GM12878 (cell line): Measurements from ENCODE around the gene PATJ. TPM values are rescaled to one million over a fixed set of nuclear protein-coding genes. Genes with fewer than 3 reads are reported as not detected.

Experiments used
- ATF7 ChIP-seq: fragments of 450-650 bp; IDR thresholded peaks from 2 replicates; pipeline ENCODE4 v1.6.1; 2016; ENCODE audit warnings: low read depth, mild to moderate bottlenecking
- BMI1 ChIP-seq: fragments of 450-650 bp; IDR thresholded peaks from 2 replicates; pipeline ENCODE4 v1.6.1; 2016; ENCODE audit warnings: mild to moderate bottlenecking, moderate library complexity, borderline replicate concordance
- EGR1 ChIP-seq, 2 experiments: IDR thresholded peaks; 1 replicate in 1 of 2; 2 replicates in 1 of 2; pipeline ENCODE4 v1.6.1; 2011 to 2012; ENCODE audit warnings: low read depth in 2 of 2, low read length in 2 of 2, borderline replicate concordance in 1 of 2, mild to moderate bottlenecking in 1 of 2, moderate library complexity in 1 of 2
- IRF4 ChIP-seq: IDR thresholded peaks from 2 replicates; pipeline ENCODE4 v1.6.1; 2011; ENCODE audit warnings: low read depth, low read length
- MEF2A ChIP-seq: IDR thresholded peaks from 2 replicates; pipeline ENCODE4 v1.6.1; 2011; ENCODE audit warnings: low read depth, mild to moderate bottlenecking, low read length, moderate library complexity; ENCODE audit not compliant: insufficient read depth
- PKNOX1 ChIP-seq: fragments of 450-650 bp; IDR thresholded peaks from 2 replicates; pipeline ENCODE4 v1.6.1; 2016; ENCODE audit warnings: mild to moderate bottlenecking
- POU2F2 ChIP-seq: IDR thresholded peaks from 3 replicates; pipeline ENCODE4 v1.6.1; 2011; ENCODE audit warnings: low read depth, mild to moderate bottlenecking, low read length, borderline replicate concordance
- RAD51 ChIP-seq: fragments of 450-650 bp; IDR thresholded peaks from 2 replicates; pipeline ENCODE4 v1.6.1; 2016; ENCODE audit warnings: moderate library complexity, mild to moderate bottlenecking, inconsistent platforms
- RBBP5 ChIP-seq: fragments of 200-600 bp; sonication (generic); conservative IDR thresholded peaks from 2 replicates; pipeline ENCODE4 v1.6.1; 2016
- REST ChIP-seq: IDR thresholded peaks from 2 replicates; pipeline ENCODE4 v1.6.1; 2012; ENCODE audit warnings: mild to moderate bottlenecking, low read depth, low read length
- TBL1XR1 ChIP-seq: IDR thresholded peaks from 2 replicates; pipeline ENCODE4 v1.6.1; 2012; ENCODE audit warnings: low read depth, low read length, improper control_type of control experiment
- TCF12 ChIP-seq: IDR thresholded peaks from 2 replicates; pipeline ENCODE4 v1.6.1; 2011; ENCODE audit warnings: low read depth, mild to moderate bottlenecking, low read length
- ZNF622 ChIP-seq: fragments of 450-650 bp; IDR thresholded peaks from 2 replicates; pipeline ENCODE4 v1.6.1; 2017; ENCODE audit warnings: mild to moderate bottlenecking, inconsistent platforms
- ZSCAN29 ChIP-seq: fragments of 450-650 bp; IDR thresholded peaks from 2 replicates; pipeline ENCODE4 v1.6.1; 2017; ENCODE audit warnings: mild to moderate bottlenecking, moderate library complexity
- polyA plus RNA-seq, 11 experiments: library from polyadenylated mRNA; depleted of rRNA in 4 of 11; unstranded in 6 of 11; stranded (reverse) in 5 of 11; fragments of >200 nt; fragmentation: Nextera tagmentation in 4 of 11; fragmentation: Illumina TruSeq in 1 of 11; extraction: Ambion mirVana in 4 of 11; extraction: Trizol in 1 of 11; gene quantifications; 1 replicate in 1 of 11; 2 replicates in 10 of 11; pipeline versions ENCODE4 v1.2.1 to v1.2.3, GENCODE V29; 2011 to 2016; ENCODE audit warnings: inconsistent platforms in 2 of 11, missing spikeins in 2 of 11, low read depth in 1 of 11
- total RNA-seq, 4 experiments: library from RNA; depleted of rRNA in 3 of 4; stranded (reverse); fragments of >200 nt in 3 of 4; fragmentation: Illumina TruSeq in 1 of 4; extraction: Trizol in 1 of 4; gene quantifications; 2 replicates each; pipeline versions ENCODE4 v1.2.1 to v1.2.3, GENCODE V29; 2013 to 2021
- TF ChIP-seq, protein P1 (sequence below): fragments of 450-650 bp; IDR thresholded peaks from 2 replicates; pipeline ENCODE4 v1.6.1; 2017; ENCODE audit warnings: mild to moderate bottlenecking, moderate library complexity

Gene PATJ
- total and polyA plus RNA-seq, 10 of the 15 experiments (the other 5 are each of a cell fraction or from before 2014, with no cell fraction given) = 2.8 to 13.9 (median 6.9) TPM

DNA sequence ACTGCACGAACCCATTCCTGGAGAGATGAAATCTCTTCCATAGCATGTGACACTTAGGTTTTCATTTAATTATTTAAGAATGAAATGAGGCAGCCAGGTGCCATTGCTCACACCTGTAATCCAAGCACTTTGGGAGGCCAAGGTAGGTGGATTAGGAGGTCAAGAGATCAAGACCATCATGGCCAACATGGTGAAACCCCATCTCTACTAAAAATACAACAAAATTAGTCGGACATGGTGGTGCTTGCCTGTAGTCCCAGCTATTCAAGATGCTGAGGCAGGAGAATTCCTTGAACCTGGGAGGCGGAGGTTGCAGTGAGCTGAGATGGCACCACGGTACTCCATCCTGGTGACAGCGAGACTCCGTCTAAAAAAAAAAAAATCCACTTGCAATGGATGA, 470.1 kb downstream of the PATJ start (continued):
- TF ChIP-seq TBL1XR1 (no peak), POU2F2 (no peak), IRF4 (no peak), MEF2A (no peak), EGR1 (IDR thresholded peaks at IDR 0.05; ENCODE audit: borderline replicate concordance in 1 of 2, low read depth in 2 of 2, low read length in 2 of 2) (no peak), BMI1 (no peak), ZSCAN29 (no peak), TCF12 (no peak), RBBP5 (no peak), PKNOX1 (no peak), ZNF622 (no peak), ATF7 (no peak), REST (no peak), RAD51 (no peak)
- TF ChIP-seq, protein P1, sequence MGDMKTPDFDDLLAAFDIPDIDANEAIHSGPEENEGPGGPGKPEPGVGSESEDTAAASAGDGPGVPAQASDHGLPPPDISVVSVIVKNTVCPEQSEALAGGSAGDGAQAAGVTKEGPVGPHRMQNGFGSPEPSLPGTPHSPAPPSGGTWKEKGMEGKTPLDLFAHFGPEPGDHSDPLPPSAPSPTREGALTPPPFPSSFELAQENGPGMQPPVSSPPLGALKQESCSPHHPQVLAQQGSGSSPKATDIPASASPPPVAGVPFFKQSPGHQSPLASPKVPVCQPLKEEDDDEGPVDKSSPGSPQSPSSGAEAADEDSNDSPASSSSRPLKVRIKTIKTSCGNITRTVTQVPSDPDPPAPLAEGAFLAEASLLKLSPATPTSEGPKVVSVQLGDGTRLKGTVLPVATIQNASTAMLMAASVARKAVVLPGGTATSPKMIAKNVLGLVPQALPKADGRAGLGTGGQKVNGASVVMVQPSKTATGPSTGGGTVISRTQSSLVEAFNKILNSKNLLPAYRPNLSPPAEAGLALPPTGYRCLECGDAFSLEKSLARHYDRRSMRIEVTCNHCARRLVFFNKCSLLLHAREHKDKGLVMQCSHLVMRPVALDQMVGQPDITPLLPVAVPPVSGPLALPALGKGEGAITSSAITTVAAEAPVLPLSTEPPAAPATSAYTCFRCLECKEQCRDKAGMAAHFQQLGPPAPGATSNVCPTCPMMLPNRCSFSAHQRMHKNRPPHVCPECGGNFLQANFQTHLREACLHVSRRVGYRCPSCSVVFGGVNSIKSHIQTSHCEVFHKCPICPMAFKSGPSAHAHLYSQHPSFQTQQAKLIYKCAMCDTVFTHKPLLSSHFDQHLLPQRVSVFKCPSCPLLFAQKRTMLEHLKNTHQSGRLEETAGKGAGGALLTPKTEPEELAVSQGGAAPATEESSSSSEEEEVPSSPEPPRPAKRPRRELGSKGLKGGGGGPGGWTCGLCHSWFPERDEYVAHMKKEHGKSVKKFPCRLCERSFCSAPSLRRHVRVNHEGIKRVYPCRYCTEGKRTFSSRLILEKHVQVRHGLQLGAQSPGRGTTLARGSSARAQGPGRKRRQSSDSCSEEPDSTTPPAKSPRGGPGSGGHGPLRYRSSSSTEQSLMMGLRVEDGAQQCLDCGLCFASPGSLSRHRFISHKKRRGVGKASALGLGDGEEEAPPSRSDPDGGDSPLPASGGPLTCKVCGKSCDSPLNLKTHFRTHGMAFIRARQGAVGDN = no peak
